ENCODE measurements around the gene TPRKB. TPM values are rescaled to one million over a fixed set of nuclear protein-coding genes. Genes with fewer than 3 reads are reported as not detected.
"Not testable (repeated sequence)": the region's sequence is repeated elsewhere in the genome, so short reads cannot be mapped to it uniquely, and the experiment has no call there.

Gene TPRKB
- total and polyA plus RNA-seq, 5 donors from 2014 or later: 22.4 to 97.9 (median 74.9) TPM

DNA sequence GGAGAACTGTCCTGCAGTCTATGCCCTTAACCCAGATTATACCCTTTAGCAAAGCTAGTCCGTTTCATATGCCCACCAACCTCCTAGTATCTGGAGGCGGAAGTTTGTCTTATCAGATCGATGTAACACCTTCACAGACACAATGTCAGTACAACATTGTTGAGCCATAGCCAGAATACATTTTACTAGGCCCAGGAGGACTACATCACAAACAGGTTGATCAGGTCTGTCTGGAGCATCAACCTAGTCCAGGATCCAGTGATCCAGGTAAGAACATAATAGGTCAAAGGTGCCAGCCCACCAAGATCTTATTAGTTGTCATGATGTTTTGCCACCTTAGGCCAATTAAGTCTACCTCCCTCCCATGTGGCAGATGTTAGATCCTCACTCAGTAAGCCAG is 2.0 kb upstream of the TPRKB start:
- ATAC-seq (ENCODE audit: low read depth in 2 of 2) (no peak), DNase-seq (no peak)
- peaks cover 0 to 5% (median 0%) of the 10 kb centered on the region in 7 donors for H3K9me3 Mint-ChIP-seq
- Histone ChIP-seq H3K27me3 (ENCODE audit: control insufficient read depth, insufficient read depth, low read length) (no peaks in the 10 kb centered on the region), H3K4me1 (ENCODE audit: control insufficient read depth, insufficient read depth, low read length, poor library complexity, severe bottlenecking) (peaks cover 17% of the 10 kb centered on the region), H3K9me3 (ENCODE audit: control insufficient read depth in 2 of 2, low read length in 2 of 2) (no peaks in the 10 kb centered on the region), H3K27ac (ENCODE audit: insufficient read depth, low read length, poor library complexity, severe bottlenecking) (no peak overlapping the region), H3K36me3 (ENCODE audit: control insufficient read depth, insufficient read depth, low read length) (peaks cover 12% of the 10 kb centered on the region), H3K4me3 (ENCODE audit: low read depth, low read length) (no peak overlapping the region)
- peaks cover 6 to 23% (median 14%) of the 10 kb centered on the region in 4 donors for H3K4me1 Mint-ChIP-seq
- no peak overlapping the region for H3K27ac Mint-ChIP-seq
- peak overlapping the region in 3 of 4 donors; percentile 8 to 60 (median 28) for H3K4me3 Mint-ChIP-seq
- no peaks in the 10 kb centered on the region for H3K27me3 Mint-ChIP-seq
- H3K36me3 Mint-ChIP-seq: peaks cover 19% of the 10 kb centered on the region

DNA sequence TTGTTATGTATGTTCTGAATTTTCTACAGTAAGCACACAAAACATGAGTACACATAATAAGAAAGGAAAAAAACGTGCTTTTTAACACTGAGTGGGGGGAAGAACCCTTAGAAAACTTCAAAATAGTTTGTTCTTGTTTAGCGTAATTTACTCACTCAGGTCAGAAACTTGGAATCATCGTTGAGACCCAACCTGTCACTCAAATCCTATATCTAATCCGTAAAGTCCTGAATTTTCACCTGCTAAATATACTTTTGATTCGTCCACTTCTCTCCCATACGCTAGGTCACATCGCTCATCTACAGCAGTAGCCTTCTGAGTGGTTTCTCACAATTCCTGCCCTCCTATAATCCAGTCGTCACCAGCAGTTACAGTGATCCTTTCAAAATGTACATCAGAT is 767 bp downstream of the TPRKB start:
- H3K4me1 ChIP-seq (ENCODE audit: control insufficient read depth, insufficient read depth, low read length, poor library complexity, severe bottlenecking): peaks cover 17% of the 10 kb centered on the region
- Mint-ChIP-seq H3K9me3 (peaks cover 0 to 5% (median 0%) of the 10 kb centered on the region in 7 donors), H3K36me3 (peaks cover 15% of the 10 kb centered on the region), H3K4me1 (peaks cover 6 to 24% (median 18%) of the 10 kb centered on the region in 4 donors), H3K27me3 (no peaks in the 10 kb centered on the region), H3K4me3 (peak overlapping the region; percentile 94 to 99 (median 96)), H3K27ac (peak overlapping the region; percentile 84 to 96 (median 95))
- no peak overlapping the region for H3K27ac ChIP-seq (ENCODE audit: insufficient read depth, low read length, poor library complexity, severe bottlenecking)
- ATAC-seq (ENCODE audit: low read depth in 2 of 2) (no peak), DNase-seq (no peak)
- no peaks in the 10 kb centered on the region for H3K9me3 ChIP-seq (ENCODE audit: control insufficient read depth in 2 of 2, low read length in 2 of 2)
- H3K27me3 ChIP-seq (ENCODE audit: control insufficient read depth, insufficient read depth, low read length): no peaks in the 10 kb centered on the region
- peaks cover 23% of the 10 kb centered on the region for H3K36me3 ChIP-seq (ENCODE audit: control insufficient read depth, insufficient read depth, low read length)
- peak overlapping the region; percentile 88 for H3K4me3 ChIP-seq (ENCODE audit: low read depth, low read length)

DNA sequence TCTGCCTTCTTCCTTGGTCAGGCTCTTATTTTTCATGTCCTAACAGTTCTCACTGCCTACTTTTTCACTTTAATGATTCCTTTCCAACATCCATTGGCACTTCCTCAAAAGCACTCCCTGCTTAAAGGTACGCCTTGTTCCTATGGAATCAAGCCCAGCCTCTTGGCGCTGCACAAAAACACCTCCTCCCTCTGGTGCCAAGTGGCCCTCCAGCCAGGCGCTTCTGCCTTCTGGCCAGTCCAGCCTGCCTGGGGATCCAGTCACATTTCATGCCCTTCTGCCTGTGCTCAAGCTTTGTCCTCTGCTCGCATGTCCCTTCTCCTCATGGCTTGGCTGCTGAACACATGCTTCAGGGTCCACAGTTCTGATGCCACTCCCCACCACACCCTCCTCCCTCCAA is 6.3 kb downstream of the TPRKB start:
- peaks cover 46% of the 10 kb centered on the region for H3K36me3 ChIP-seq (ENCODE audit: control insufficient read depth, insufficient read depth, low read length)
- Mint-ChIP-seq H3K27me3 (no peaks in the 10 kb centered on the region), H3K9me3 (no peaks in the 10 kb centered on the region), H3K27ac (no peak overlapping the region), H3K36me3 (peaks cover 27% of the 10 kb centered on the region), H3K4me1 (peaks cover 0 to 8% (median 3%) of the 10 kb centered on the region in 4 donors), H3K4me3 (no peak overlapping the region)
- H3K27me3 ChIP-seq (ENCODE audit: control insufficient read depth, insufficient read depth, low read length): no peaks in the 10 kb centered on the region
- DNase-seq: no peak
- H3K4me1 ChIP-seq (ENCODE audit: control insufficient read depth, insufficient read depth, low read length, poor library complexity, severe bottlenecking): peaks cover 3% of the 10 kb centered on the region
- H3K27ac ChIP-seq (ENCODE audit: insufficient read depth, low read length, poor library complexity, severe bottlenecking): no peak overlapping the region
- no peaks in the 10 kb centered on the region for H3K9me3 ChIP-seq (ENCODE audit: control insufficient read depth in 2 of 2, low read length in 2 of 2)
- no peak for ATAC-seq (ENCODE audit: low read depth in 2 of 2)
- H3K4me3 ChIP-seq (ENCODE audit: low read depth, low read length): no peak overlapping the region

DNA sequence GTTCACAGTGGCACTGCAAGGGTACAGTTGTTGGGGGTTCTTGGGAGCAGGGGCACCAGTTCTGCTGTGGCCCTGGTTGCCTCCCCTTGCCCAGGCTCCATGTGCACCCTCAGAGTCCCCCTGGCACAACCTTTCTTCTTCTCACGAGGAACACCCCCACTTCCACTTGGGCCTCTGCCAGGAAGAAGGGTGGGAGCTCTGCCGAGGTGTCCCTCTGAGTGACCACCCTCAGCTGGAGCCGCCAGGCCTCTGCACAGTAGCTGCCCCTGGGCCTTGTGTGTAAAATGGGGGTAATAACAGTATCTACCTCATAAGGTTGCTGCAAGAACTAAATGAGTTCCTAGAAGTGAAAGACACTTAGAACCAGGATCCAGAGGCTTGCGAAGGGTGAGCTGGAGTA is 8.4 kb downstream of the TPRKB start:
- no peaks in the 10 kb centered on the region for H3K4me1 ChIP-seq (ENCODE audit: control insufficient read depth, insufficient read depth, low read length, poor library complexity, severe bottlenecking)
- Mint-ChIP-seq H3K27me3 (no peaks in the 10 kb centered on the region), H3K4me1 (peaks cover 0 to 8% (median 2%) of the 10 kb centered on the region in 4 donors), H3K27ac (no peak overlapping the region), H3K9me3 (no peaks in the 10 kb centered on the region), H3K36me3 (peaks cover 27% of the 10 kb centered on the region), H3K4me3 (no peak overlapping the region)
- H3K9me3 ChIP-seq (ENCODE audit: control insufficient read depth in 2 of 2, low read length in 2 of 2): no peaks in the 10 kb centered on the region
- no peak for ATAC-seq (ENCODE audit: low read depth in 2 of 2)
- H3K27ac ChIP-seq (ENCODE audit: insufficient read depth, low read length, poor library complexity, severe bottlenecking): no peak overlapping the region
- no peaks in the 10 kb centered on the region for H3K27me3 ChIP-seq (ENCODE audit: control insufficient read depth, insufficient read depth, low read length)
- H3K4me3 ChIP-seq (ENCODE audit: low read depth, low read length): no peak overlapping the region
- no peak for DNase-seq
- H3K36me3 ChIP-seq (ENCODE audit: control insufficient read depth, insufficient read depth, low read length): peaks cover 46% of the 10 kb centered on the region

- no peaks in the 10 kb centered on the region for H3K9me3 ChIP-seq (ENCODE audit: control insufficient read depth in 2 of 2, low read length in 2 of 2)
- Mint-ChIP-seq H3K9me3 (no peaks in the 10 kb centered on the region), H3K27me3 (no peaks in the 10 kb centered on the region), H3K4me1 (peaks cover 0 to 3% (median 1%) of the 10 kb centered on the region in 4 donors), H3K36me3 (peaks cover 22% of the 10 kb centered on the region), H3K27ac (no peak overlapping the region), H3K4me3 (peak overlapping the region in 1 of 4 donors; percentile 21)
- H3K4me3 ChIP-seq (ENCODE audit: low read depth, low read length): no peak overlapping the region
- ATAC-seq (ENCODE audit: low read depth in 2 of 2) (no peak), DNase-seq (no peak)
- H3K27ac ChIP-seq (ENCODE audit: insufficient read depth, low read length, poor library complexity, severe bottlenecking): no peak overlapping the region
- no peaks in the 10 kb centered on the region for H3K27me3 ChIP-seq (ENCODE audit: control insufficient read depth, insufficient read depth, low read length)
- H3K36me3 ChIP-seq (ENCODE audit: control insufficient read depth, insufficient read depth, low read length): peaks cover 40% of the 10 kb centered on the region
- H3K4me1 ChIP-seq (ENCODE audit: control insufficient read depth, insufficient read depth, low read length, poor library complexity, severe bottlenecking): no peaks in the 10 kb centered on the region
Observed at GRCh38 chr2:73728043-73728442, 9.1 kb downstream of the TPRKB start.

DNA sequence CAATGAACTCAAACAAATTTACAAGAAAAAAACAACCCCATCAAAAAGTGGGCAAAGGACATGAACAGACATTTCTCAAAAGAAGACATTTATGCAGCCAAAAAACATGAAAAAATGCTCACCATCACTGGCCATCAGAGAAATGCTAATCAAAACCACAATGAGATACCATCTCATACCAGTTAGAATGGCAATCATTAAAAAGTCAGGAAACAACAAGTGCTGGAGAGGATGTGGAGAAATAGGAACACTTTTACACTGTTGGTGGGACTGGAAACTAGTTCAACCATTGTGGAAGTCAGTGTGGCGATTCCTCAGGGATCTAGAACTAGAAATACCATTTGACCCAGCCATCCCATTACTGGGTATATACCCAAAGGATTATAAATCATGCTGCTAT is 10.5 kb downstream of the TPRKB start:
- H3K9me3 Mint-ChIP-seq; H3K4me3 Mint-ChIP-seq; DNase-seq; H3K27ac Mint-ChIP-seq; H3K4me1 Mint-ChIP-seq; H3K27me3 ChIP-seq (ENCODE audit: control insufficient read depth, insufficient read depth, low read length); H3K4me1 ChIP-seq (ENCODE audit: control insufficient read depth, insufficient read depth, low read length, poor library complexity, severe bottlenecking); H3K9me3 ChIP-seq (ENCODE audit: control insufficient read depth in 2 of 2, low read length in 2 of 2); H3K27ac ChIP-seq (ENCODE audit: insufficient read depth, low read length, poor library complexity, severe bottlenecking); ATAC-seq (ENCODE audit: low read depth in 2 of 2); H3K4me3 ChIP-seq (ENCODE audit: low read depth, low read length); H3K27me3 Mint-ChIP-seq: not testable (repeated sequence)
- peaks cover 28% of the 10 kb centered on the region for H3K36me3 ChIP-seq (ENCODE audit: control insufficient read depth, insufficient read depth, low read length)
- peaks cover 17% of the 10 kb centered on the region for H3K36me3 Mint-ChIP-seq

DNA sequence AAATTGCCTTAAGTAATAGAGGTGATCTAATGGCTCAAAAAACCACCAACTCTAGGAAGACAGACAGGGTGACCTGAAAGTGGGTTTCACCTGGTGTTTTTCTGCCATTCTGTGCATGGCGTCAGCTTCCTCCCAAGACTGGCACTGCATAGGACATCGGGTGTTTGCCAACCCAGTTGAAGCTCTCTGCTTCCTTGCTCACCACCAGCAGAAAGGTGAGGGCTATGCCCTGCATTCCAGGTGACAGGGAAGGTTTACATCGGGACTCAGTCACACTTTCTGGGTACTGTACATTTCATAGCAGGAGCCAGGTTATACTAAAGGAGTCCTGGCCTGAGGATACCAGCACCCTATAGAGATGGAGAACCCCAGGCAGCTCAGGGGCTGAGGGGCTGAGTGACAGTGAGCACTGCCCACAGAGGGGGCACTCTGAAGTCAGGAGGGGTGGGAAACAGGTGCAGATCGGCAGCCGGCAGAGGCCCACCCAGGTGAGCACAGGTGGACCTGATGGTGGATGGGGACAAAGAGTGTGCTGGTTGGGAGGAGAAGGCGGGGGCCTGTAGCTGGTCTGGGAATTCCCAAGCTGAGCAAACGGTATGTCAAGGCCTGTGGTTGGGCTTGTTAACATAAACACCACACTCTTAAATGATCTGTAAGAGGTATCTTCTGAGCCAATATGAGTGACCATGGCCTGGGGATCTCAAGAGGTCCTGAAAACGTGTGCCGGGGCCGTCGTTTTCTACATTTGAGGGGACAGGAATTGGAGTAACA is 18.1 kb downstream of the TPRKB start:
- no peaks in the 10 kb centered on the region for H3K27me3 ChIP-seq (ENCODE audit: control insufficient read depth, insufficient read depth, low read length)
- Mint-ChIP-seq H3K36me3 (no peaks in the 10 kb centered on the region), H3K4me3 (no peak overlapping the region), H3K27me3 (peaks cover 16% of the 10 kb centered on the region), H3K9me3 (peaks cover 0 to 9% (median 2%) of the 10 kb centered on the region in 7 donors), H3K4me1 (no peaks in the 10 kb centered on the region), H3K27ac (peak overlapping the region in 1 of 3 donors; percentile 13)
- ATAC-seq (ENCODE audit: low read depth in 2 of 2): no peak
- peaks cover 3 to 6% of the 10 kb centered on the region in 2 experiments for H3K9me3 ChIP-seq (ENCODE audit: control insufficient read depth in 2 of 2, low read length in 2 of 2)
- no peaks in the 10 kb centered on the region for H3K36me3 ChIP-seq (ENCODE audit: control insufficient read depth, insufficient read depth, low read length)
- H3K27ac ChIP-seq (ENCODE audit: insufficient read depth, low read length, poor library complexity, severe bottlenecking): no peak overlapping the region
- no peaks in the 10 kb centered on the region for H3K4me1 ChIP-seq (ENCODE audit: control insufficient read depth, insufficient read depth, low read length, poor library complexity, severe bottlenecking)
- H3K4me3 ChIP-seq (ENCODE audit: low read depth, low read length): no peak overlapping the region
- no peak for DNase-seq

- no peaks in the 10 kb centered on the region for H3K4me1 ChIP-seq (ENCODE audit: control insufficient read depth, insufficient read depth, low read length, poor library complexity, severe bottlenecking)
- H3K9me3 ChIP-seq (ENCODE audit: control insufficient read depth in 2 of 2, low read length in 2 of 2): peaks cover 5 to 6% of the 10 kb centered on the region in 2 experiments
- no peak overlapping the region for H3K4me3 ChIP-seq (ENCODE audit: low read depth, low read length)
- no peaks in the 10 kb centered on the region for H3K36me3 ChIP-seq (ENCODE audit: control insufficient read depth, insufficient read depth, low read length)
- no peak for ATAC-seq (ENCODE audit: low read depth in 2 of 2)
- no peak for DNase-seq
- H3K27me3 ChIP-seq (ENCODE audit: control insufficient read depth, insufficient read depth, low read length): no peaks in the 10 kb centered on the region
- Mint-ChIP-seq H3K27me3 (peaks cover 16% of the 10 kb centered on the region), H3K4me1 (no peaks in the 10 kb centered on the region), H3K27ac (no peak overlapping the region), H3K4me3 (no peak overlapping the region), H3K36me3 (no peaks in the 10 kb centered on the region), H3K9me3 (peaks cover 0 to 15% (median 6%) of the 10 kb centered on the region in 7 donors)
- H3K27ac ChIP-seq (ENCODE audit: insufficient read depth, low read length, poor library complexity, severe bottlenecking): no peak overlapping the region
Observed at GRCh38 chr2:73718421-73718820, 18.7 kb downstream of the TPRKB start.
